A673 (cell line): ENCODE data around the gene VWA5B1.

Source experiments
- EZH2 ChIP-seq: fragments of 200-600 bp; sonication (generic); IDR thresholded peaks from 2 replicates; pipeline ENCODE4 v1.6.1; 2017; ENCODE audit warnings: borderline replicate concordance, low read depth, mild to moderate bottlenecking, mixed read lengths, antibody characterized with exemption, low read length; ENCODE audit not compliant: poor library complexity, severe bottlenecking
- TF ChIP-seq, protein P1 (sequence below): fragments of 300-800, 200-600 bp; sonication (generic); conservative IDR thresholded peaks from 2 replicates; pipeline ENCODE4 v1.5.1; 2017; ENCODE audit warnings: low read depth, mild to moderate bottlenecking, antibody characterized with exemption, low read length, moderate library complexity, mixed read lengths

DNA sequence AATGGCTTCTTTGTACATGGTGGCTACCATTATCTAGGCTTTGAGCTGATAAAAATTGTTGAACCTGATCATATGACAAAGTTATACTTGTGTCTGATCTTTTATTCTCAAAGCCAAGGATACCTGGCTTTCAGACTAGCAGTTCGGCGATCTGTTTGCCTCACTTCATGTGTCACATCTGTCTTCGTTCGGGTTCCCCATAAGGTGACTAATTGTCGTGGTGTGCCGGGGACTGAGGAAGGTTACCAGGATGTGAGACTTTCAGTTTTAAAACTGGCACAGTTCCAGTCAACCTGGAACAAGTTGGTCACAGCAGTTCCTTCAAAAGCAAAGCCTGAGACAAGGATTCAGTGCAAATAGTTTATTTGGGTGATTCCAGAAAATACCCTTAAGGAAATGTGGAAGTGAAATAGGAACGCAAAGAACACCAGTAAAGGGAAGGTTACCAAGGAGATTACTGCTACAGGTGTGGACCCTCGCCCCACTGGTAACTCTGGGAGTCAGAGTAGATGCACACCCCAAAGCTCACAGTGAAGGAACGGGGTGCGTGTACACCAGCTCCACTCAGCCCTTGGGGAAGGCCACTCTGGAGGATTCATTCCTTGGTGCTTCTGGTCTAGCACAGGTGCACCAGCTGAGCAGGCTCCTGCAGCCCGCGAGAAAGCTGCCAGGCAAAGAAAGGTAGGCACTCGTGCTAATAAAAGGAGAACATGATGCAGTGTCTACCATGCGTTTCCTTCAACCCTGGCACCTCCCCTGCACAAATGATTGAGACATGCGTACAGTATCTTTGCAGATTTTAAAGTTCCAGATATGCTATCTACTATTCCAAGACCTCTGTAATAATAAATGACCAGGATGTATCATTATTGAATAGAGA lies 69.0 kb downstream of the VWA5B1 start:
- TF ChIP-seq, protein P1, sequence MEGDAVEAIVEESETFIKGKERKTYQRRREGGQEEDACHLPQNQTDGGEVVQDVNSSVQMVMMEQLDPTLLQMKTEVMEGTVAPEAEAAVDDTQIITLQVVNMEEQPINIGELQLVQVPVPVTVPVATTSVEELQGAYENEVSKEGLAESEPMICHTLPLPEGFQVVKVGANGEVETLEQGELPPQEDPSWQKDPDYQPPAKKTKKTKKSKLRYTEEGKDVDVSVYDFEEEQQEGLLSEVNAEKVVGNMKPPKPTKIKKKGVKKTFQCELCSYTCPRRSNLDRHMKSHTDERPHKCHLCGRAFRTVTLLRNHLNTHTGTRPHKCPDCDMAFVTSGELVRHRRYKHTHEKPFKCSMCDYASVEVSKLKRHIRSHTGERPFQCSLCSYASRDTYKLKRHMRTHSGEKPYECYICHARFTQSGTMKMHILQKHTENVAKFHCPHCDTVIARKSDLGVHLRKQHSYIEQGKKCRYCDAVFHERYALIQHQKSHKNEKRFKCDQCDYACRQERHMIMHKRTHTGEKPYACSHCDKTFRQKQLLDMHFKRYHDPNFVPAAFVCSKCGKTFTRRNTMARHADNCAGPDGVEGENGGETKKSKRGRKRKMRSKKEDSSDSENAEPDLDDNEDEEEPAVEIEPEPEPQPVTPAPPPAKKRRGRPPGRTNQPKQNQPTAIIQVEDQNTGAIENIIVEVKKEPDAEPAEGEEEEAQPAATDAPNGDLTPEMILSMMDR, result no peak
- TF ChIP-seq EZH2, result no peak
